DOHH2 (cell line): ENCODE results near the gene KRTAP25-1.

Source experiments
- H3F3A ChIP-seq: fragments of 200-600 bp; sonication (generic), shearing (Covaris generic); 2 replicates; pipeline ENCODE4 v1.6.0; 2016; ENCODE audit warnings: antibody characterized with exemption, mild to moderate bottlenecking; ENCODE audit not compliant: control insufficient read depth, insufficient read depth
- H3K27ac ChIP-seq: fragments of 200-600 bp; sonication (generic); 2 replicates; pipeline ENCODE4 v1.5.1; 2014; ENCODE audit warnings: low read depth, mild to moderate bottlenecking, low read length, moderate library complexity
- H3K27me3 ChIP-seq: fragments of 200-600 bp; sonication (generic); 2 replicates; pipeline ENCODE4 v1.6.1; 2014; ENCODE audit warnings: mild to moderate bottlenecking, low read length, mixed read lengths; ENCODE audit not compliant: control insufficient read depth
- H3K36me3 ChIP-seq: fragments of 200-600 bp; sonication (generic); 2 replicates; pipeline ENCODE4 v1.6.1; 2014; ENCODE audit warnings: mild to moderate bottlenecking, low read length, moderate library complexity, mixed read lengths; ENCODE audit not compliant: control insufficient read depth
- H3K4me1 ChIP-seq: fragments of 200-600 bp; sonication (generic); 2 replicates; pipeline ENCODE4 v1.6.1; 2014; ENCODE audit warnings: mild to moderate bottlenecking, low read length, mixed read lengths; ENCODE audit not compliant: control insufficient read depth
- H3K4me2 ChIP-seq: fragments of 200-600 bp; sonication (generic); 2 replicates; pipeline ENCODE4 v1.6.0; 2014; ENCODE audit warnings: mild to moderate bottlenecking, low read length, moderate library complexity
- H3K4me3 ChIP-seq: fragments of 200-600 bp; sonication (generic); 2 replicates; pipeline ENCODE4 v1.5.1; 2014; ENCODE audit warnings: mild to moderate bottlenecking, low read length, mixed read lengths
- H3K79me2 ChIP-seq: fragments of 200-600 bp; sonication (generic); 2 replicates; pipeline ENCODE4 v1.6.1; 2014; ENCODE audit warnings: mild to moderate bottlenecking, low read length, mixed read lengths; ENCODE audit not compliant: control insufficient read depth
- H3K9me2 ChIP-seq: fragments of 200-600 bp; sonication (generic); replicated peaks from 2 replicates; pipeline ENCODE4 v1.6.1; 2014; ENCODE audit warnings: mild to moderate bottlenecking, low read length, mixed read lengths; ENCODE audit not compliant: control insufficient read depth
- H3K9me3 ChIP-seq: fragments of 200-600 bp; sonication (generic); 2 replicates; pipeline ENCODE4 v1.6.1; 2014; ENCODE audit warnings: antibody characterized with exemption, low read length, mixed read lengths; ENCODE audit not compliant: control insufficient read depth, insufficient read depth
- H4K20me1 ChIP-seq: fragments of 200-600 bp; sonication (generic); 2 replicates; pipeline ENCODE4 v1.6.0; 2014; ENCODE audit warnings: low read depth, mild to moderate bottlenecking, antibody characterized with exemption, low read length, moderate library complexity; ENCODE audit not compliant: control insufficient read depth, insufficient read depth
- EZH2phosphoT487 ChIP-seq: fragments of 200-600 bp; sonication (generic); IDR thresholded peaks from 2 replicates; pipeline ENCODE4 v1.6.1; 2017; ENCODE audit warnings: borderline replicate concordance, mild to moderate bottlenecking, antibody characterized with exemption, low read length, moderate library complexity, mixed read lengths
- TF ChIP-seq, protein P1 (sequence below): fragments of 200-600 bp; sonication (generic); IDR thresholded peaks from one replicate; pipeline ENCODE4 v1.5.1; 2014; ENCODE audit warnings: antibody characterized with exemption, mild to moderate bottlenecking, low read depth, low read length; ENCODE audit not compliant: poor library complexity, severe bottlenecking

KRTAP25-1 gene

DNA sequence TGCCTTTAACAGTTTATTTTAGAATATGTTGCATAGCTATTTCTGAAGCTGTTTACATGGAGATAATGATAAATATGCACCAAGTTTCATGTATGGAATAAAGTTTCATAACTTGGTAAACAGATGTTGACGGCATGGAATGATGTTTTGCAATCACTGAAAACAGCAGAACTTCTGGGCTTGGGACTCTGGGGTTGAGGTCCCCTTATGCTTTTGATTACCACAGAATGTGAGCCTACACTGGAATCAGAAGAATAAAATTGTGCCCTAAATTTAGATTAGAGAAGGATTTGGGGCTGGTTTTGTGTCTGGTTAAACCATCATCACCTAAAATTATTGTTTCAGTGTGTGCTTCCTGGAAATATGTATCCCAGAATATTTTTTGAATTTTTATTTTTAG lies 17.7 kb downstream of the KRTAP25-1 start:
- no peaks in the 10 kb centered on the region for H3K36me3 ChIP-seq
- TF ChIP-seq, protein P1, sequence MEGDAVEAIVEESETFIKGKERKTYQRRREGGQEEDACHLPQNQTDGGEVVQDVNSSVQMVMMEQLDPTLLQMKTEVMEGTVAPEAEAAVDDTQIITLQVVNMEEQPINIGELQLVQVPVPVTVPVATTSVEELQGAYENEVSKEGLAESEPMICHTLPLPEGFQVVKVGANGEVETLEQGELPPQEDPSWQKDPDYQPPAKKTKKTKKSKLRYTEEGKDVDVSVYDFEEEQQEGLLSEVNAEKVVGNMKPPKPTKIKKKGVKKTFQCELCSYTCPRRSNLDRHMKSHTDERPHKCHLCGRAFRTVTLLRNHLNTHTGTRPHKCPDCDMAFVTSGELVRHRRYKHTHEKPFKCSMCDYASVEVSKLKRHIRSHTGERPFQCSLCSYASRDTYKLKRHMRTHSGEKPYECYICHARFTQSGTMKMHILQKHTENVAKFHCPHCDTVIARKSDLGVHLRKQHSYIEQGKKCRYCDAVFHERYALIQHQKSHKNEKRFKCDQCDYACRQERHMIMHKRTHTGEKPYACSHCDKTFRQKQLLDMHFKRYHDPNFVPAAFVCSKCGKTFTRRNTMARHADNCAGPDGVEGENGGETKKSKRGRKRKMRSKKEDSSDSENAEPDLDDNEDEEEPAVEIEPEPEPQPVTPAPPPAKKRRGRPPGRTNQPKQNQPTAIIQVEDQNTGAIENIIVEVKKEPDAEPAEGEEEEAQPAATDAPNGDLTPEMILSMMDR = no peak
- TF ChIP-seq EZH2phosphoT487 = no peak
- no peak overlapping the region for H3K4me3 ChIP-seq
- H3K9me3 ChIP-seq = no peaks in the 10 kb centered on the region
- no peak overlapping the region for H3K4me2 ChIP-seq
- no peaks in the 10 kb centered on the region for H3K27me3 ChIP-seq
- H3K79me2 ChIP-seq = no peaks in the 10 kb centered on the region
- no peak overlapping the region for H3K27ac ChIP-seq
- no peaks in the 10 kb centered on the region for H3F3A ChIP-seq
- no peaks in the 10 kb centered on the region for H3K9me2 ChIP-seq
- no peaks in the 10 kb centered on the region for H3K4me1 ChIP-seq
- H4K20me1 ChIP-seq = no peaks in the 10 kb centered on the region

DNA sequence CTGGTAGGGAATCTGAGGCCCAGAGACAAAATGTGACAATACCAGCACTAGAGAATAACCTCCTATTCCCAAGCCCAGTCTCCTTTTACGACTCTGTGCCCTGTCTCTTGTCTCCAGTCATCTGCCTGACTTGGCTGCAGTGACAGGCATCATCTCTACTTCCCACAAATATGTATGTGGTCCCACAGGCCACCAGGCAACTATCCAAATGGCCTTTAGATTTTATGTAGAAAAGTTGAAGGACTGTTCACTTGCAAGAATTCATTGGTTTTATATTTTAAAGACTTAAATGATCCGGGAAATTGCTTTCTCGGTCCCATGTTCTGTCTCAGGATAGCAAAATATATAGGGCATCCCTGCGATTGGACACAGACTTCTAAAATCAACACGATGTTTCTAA lies 18.2 kb downstream of the KRTAP25-1 start:
- TF ChIP-seq, protein P1 = no peak
- TF ChIP-seq EZH2phosphoT487 = no peak
- no peak overlapping the region for H3K4me2 ChIP-seq
- H3K9me3 ChIP-seq = no peaks in the 10 kb centered on the region
- H4K20me1 ChIP-seq = no peaks in the 10 kb centered on the region
- no peak overlapping the region for H3K4me3 ChIP-seq
- H3K4me1 ChIP-seq = no peaks in the 10 kb centered on the region
- H3K36me3 ChIP-seq = no peaks in the 10 kb centered on the region
- no peaks in the 10 kb centered on the region for H3K9me2 ChIP-seq
- no peaks in the 10 kb centered on the region for H3F3A ChIP-seq
- no peak overlapping the region for H3K27ac ChIP-seq
- no peaks in the 10 kb centered on the region for H3K79me2 ChIP-seq
- H3K27me3 ChIP-seq = no peaks in the 10 kb centered on the region

DNA sequence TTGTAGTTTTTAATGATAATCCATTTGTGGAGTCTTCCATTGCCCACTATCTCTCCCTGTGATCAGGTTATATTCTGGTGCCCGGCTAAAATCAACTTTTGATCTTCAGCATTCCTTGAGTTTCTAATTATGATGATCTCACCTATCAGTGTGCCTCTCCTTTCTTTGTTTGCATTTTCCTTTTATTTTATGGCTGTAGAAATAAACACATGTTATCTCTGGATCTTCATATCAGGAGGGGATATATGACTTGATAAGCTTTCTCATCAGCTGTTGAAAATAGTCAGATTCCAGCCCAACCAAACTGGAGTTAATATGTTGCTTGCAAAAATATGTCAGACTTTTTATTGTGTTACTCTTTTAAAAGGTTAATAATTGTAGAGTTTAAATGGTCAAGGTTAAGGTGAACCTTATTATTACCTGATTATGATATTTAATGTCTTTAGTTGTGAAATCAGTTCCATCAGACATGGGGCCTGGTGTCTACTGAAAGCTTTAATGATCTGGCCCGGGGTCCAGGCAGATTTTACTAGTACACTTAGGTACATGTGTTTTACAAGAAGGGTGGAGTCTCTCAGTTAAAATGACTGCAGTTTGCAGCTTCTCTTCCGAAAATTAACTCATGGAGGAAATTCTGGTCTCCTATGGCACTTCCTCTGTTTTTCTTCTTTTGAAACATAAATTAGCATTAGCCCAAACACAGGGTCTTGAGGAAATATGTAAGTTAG lies 19.3 kb downstream of the KRTAP25-1 start:
- Histone ChIP-seq H3K27ac (no peak overlapping the region), H3K4me1 (no peaks in the 10 kb centered on the region)

More for the DNA sequence above, 19.3 kb downstream of the KRTAP25-1 start:
- Histone ChIP-seq H3F3A (no peaks in the 10 kb centered on the region), H3K27me3 (no peaks in the 10 kb centered on the region), H3K36me3 (no peaks in the 10 kb centered on the region), H3K9me2 (no peaks in the 10 kb centered on the region), H3K4me2 (no peak overlapping the region), H4K20me1 (no peaks in the 10 kb centered on the region), H3K4me3 (no peak overlapping the region), H3K9me3 (peaks cover 3% of the 10 kb centered on the region; the same call in 1 of the 2 replicates), H3K79me2 (no peaks in the 10 kb centered on the region)
- no peak for TF ChIP-seq EZH2phosphoT487
- TF ChIP-seq, protein P1 = no peak
